ENCODE data around the gene CFAP44. TPM values are rescaled to one million over a fixed set of nuclear protein-coding genes. Genes with fewer than 3 reads are reported as not detected.

The CFAP44 gene
- 1 to 10 TPM in 7 of 9 donors, under 1 TPM in 2; 0.63 to 2.6 (median 1.4) TPM for total RNA-seq
- polyA plus RNA-seq, result 1 to 10 TPM; 1.2 to 1.9 TPM
- long read RNA-seq, donor 1, partial matches to known transcripts, result 0 of 1 reads
- long read RNA-seq, donor 1, other reads (novel, unspliced or antisense), result 1 of 1 reads
- long read RNA-seq, donor 2, partial matches to known transcripts, result 0 of 2 reads
- long read RNA-seq, donor 2, other reads (novel, unspliced or antisense), result 2 of 2 reads
- long read RNA-seq, donor 3, result 0 reads

GRCh38 chr3:113441051-113441770, at the start of gene CFAP44:
Gene CFAP44, minus strand, starts transcription at chr3:113441493. Its CDS starts 7,829 bp downstream, at chr3:113433664.
- Histone ChIP-seq H3K4me1 (no peaks in the 10 kb centered on the region), H3K27me3 (no peaks in the 10 kb centered on the region), H3K36me3 (peaks cover 0 to 21% (median 5%) of the 10 kb centered on the region in 9 donors), H3K27ac (no peak within 1 kb of the TSS), H3K9me3 (no peaks in the 10 kb centered on the region), H3K4me3 (peak within 1 kb of the TSS; percentile 9 to 55 (median 44))
- DNase-seq (peak; percentile 68 to 88 (median 76)), ATAC-seq (peak; percentile 89 to 97 (median 94))
- TF ChIP-seq POLR2A (IDR thresholded peaks at IDR 0.05), result no peak
- TF ChIP-seq CTCF (IDR thresholded peaks at IDR 0.05), result no peak
- 32 to 41% (median 38%) methylated on average over 41 to 44 of the region's 44 CpGs for WGBS, 4 donors
- intact Hi-C loops (cut with DNase I), result no loop called here

- intact Hi-C loops (cut with DNase I), result no loop called here
- Histone ChIP-seq H3K4me1 (no peaks in the 10 kb centered on the region), H3K27me3 (no peaks in the 10 kb centered on the region), H3K4me3 (no peak overlapping the region), H3K9me3 (peaks cover 0 to 17% (median 0%) of the 10 kb centered on the region in 12 donors), H3K36me3 (peaks cover 0 to 35% (median 20%) of the 10 kb centered on the region in 9 donors), H3K27ac (no peak overlapping the region)
- ATAC-seq, result no peak
- 81 to 95% (median 90%) methylated on average over 8 of the region's 8 CpGs for WGBS, 4 donors
- no peak for DNase-seq
- TF ChIP-seq POLR2A (IDR thresholded peaks at IDR 0.05) (no peak), CTCF (IDR thresholded peaks at IDR 0.05) (no peak)
Observed at GRCh38 chr3:113485161-113485609, 43.9 kb upstream of the CFAP44 start.

- WGBS, 4 donors, result 83 to 100% (median 88%) methylated on average over 2 of the region's 2 CpGs
- intact Hi-C loops (cut with DNase I), result no loop called here
- H3K36me3 ChIP-seq, result peaks cover 0 to 55% (median 23%) of the 10 kb centered on the region in 9 donors
Observed at GRCh38 chr3:113468539-113468938, 27.2 kb upstream of the CFAP44 start.

More at GRCh38 chr3:113468539-113468938, 27.2 kb upstream of the CFAP44 start:
- TF ChIP-seq POLR2A (IDR thresholded peaks at IDR 0.05) (no peak), CTCF (IDR thresholded peaks at IDR 0.05) (no peak)
- Histone ChIP-seq H3K27me3 (no peaks in the 10 kb centered on the region), H3K4me3 (no peak overlapping the region), H3K4me1 (no peaks in the 10 kb centered on the region), H3K27ac (no peak overlapping the region), H3K9me3 (no peaks in the 10 kb centered on the region)
- DNase-seq (no peak), ATAC-seq (no peak)

Data from heart left ventricle (tissue), 16 donors.